Type B pancreatic cell (in vitro differentiated cells): Measurements from ENCODE around the gene EIF4E2. TPM values are rescaled to one million over a fixed set of nuclear protein-coding genes. Genes with fewer than 3 reads are reported as not detected.

Experiments used
- DNase-seq: peaks from one replicate; pipeline ENCODE4 v3.0.0; 2021; ENCODE audit warnings: mixed read lengths; ENCODE audit not compliant: unreplicated experiment; ENCODE audit errors: extremely low spot score
- H3K27ac Mint-ChIP-seq: 2 replicates; pipeline ENCODE4 v1.8.0; 2021; ENCODE audit warnings: mild to moderate bottlenecking, mixed read lengths
- H3K27me3 Mint-ChIP-seq: 2 replicates; pipeline ENCODE4 v1.8.0; 2021; ENCODE audit warnings: mixed read lengths
- H3K36me3 Mint-ChIP-seq: 2 replicates; pipeline ENCODE4 v1.8.0; 2021; ENCODE audit warnings: mixed read lengths
- H3K4me1 Mint-ChIP-seq: one replicate; pipeline ENCODE4 v1.8.0; 2021; ENCODE audit warnings: mixed read lengths; ENCODE audit not compliant: unreplicated experiment
- H3K4me3 Mint-ChIP-seq: 2 replicates; pipeline ENCODE4 v1.8.0; 2021; ENCODE audit warnings: mild to moderate bottlenecking, mixed read lengths
- H3K9me3 Mint-ChIP-seq: 2 replicates; pipeline ENCODE4 v1.8.0; 2021; ENCODE audit warnings: mixed read lengths
- total RNA-seq: library from RNA; stranded (reverse); gene quantifications from 2 replicates; pipeline ENCODE4 v1.2.1, GENCODE V29; 2021; ENCODE audit warnings: low replicate concordance
- TF ChIP-seq, protein P1 (sequence below): fragments of 200-600 bp; sonication (generic); conservative IDR thresholded peaks from 2 replicates; pipeline ENCODE4 v1.5.0; 2021; ENCODE audit warnings: antibody characterized with exemption, mild to moderate bottlenecking

Gene EIF4E2
- total RNA-seq, 1 donor from 2014 or later = 77.1 TPM

DNA sequence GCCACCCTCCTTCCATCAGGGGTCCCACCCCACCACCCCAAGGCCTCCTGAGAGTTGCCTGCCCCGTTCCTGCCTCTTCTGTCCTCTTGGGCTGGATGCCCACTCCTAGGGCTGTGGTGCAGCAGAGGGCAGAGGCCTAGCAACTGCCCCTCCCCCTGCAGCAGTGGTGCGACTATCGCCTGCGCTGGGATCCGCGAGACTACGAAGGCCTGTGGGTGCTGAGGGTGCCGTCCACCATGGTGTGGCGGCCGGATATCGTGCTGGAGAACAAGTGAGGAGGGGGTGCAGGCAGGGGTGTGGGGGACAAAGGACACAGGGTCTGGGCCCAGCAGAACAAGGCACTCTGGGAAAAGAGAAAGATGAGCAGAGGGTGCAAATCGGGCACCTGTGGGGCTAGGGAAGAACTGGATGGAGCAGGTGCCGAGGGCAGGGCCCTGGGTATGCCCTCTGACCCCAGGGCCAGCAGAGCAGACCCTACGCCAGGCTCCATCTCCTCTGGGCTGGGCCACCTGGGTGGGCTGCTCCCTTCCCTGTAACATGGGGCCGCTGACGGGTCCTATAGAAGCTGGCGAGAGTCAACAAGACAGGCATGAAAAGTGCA lies 9.9 kb upstream of the EIF4E2 start:
- TF ChIP-seq, protein P1, sequence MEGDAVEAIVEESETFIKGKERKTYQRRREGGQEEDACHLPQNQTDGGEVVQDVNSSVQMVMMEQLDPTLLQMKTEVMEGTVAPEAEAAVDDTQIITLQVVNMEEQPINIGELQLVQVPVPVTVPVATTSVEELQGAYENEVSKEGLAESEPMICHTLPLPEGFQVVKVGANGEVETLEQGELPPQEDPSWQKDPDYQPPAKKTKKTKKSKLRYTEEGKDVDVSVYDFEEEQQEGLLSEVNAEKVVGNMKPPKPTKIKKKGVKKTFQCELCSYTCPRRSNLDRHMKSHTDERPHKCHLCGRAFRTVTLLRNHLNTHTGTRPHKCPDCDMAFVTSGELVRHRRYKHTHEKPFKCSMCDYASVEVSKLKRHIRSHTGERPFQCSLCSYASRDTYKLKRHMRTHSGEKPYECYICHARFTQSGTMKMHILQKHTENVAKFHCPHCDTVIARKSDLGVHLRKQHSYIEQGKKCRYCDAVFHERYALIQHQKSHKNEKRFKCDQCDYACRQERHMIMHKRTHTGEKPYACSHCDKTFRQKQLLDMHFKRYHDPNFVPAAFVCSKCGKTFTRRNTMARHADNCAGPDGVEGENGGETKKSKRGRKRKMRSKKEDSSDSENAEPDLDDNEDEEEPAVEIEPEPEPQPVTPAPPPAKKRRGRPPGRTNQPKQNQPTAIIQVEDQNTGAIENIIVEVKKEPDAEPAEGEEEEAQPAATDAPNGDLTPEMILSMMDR = no peak
- no peak overlapping the region for H3K4me3 Mint-ChIP-seq
- H3K36me3 Mint-ChIP-seq = no peaks in the 10 kb centered on the region
- no peaks in the 10 kb centered on the region for H3K9me3 Mint-ChIP-seq
- peaks cover 4% of the 10 kb centered on the region for H3K27me3 Mint-ChIP-seq
- peaks cover 12% of the 10 kb centered on the region for H3K4me1 Mint-ChIP-seq
- peak; percentile 70 for DNase-seq
- no peak overlapping the region for H3K27ac Mint-ChIP-seq

DNA sequence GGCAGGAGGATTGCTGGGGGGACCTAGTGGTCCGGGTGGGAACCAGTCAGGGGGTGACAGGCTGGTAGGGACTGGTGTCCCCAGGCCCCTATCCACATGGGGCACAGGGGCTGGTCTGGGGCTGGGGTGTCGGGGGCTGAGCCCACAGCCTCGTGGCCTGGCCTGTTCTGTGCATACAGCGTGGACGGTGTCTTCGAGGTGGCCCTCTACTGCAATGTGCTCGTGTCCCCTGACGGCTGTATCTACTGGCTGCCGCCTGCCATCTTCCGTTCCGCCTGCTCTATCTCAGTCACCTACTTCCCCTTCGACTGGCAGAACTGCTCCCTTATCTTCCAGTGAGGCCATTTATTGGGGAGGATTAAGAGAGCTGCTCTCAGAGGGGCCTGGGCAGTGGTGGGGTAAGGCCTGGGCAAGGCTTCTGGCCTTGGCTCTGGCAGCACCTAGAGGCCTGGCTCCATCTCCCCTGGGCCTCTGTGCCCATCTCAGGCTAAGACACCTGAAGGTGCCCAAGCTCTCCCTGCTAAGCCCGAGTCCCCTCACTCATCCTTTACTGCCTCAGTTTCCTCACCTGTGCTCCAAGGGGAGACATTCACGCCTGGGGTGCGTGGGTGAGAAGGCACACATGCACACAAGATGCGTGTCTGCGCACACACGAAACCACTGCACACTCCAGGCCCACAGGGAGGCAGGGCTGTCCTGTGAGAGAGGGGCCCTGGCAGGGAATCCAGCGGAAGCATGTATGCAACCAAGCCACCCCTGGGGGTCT lies 9.1 kb upstream of the EIF4E2 start:
- no peak overlapping the region for H3K27ac Mint-ChIP-seq
- TF ChIP-seq, protein P1 = no peak
- peak; percentile 60 for DNase-seq
- peaks cover under 1% of the 10 kb centered on the region for H3K36me3 Mint-ChIP-seq
- H3K4me3 Mint-ChIP-seq = no peak overlapping the region
- H3K27me3 Mint-ChIP-seq = peaks cover 4% of the 10 kb centered on the region
- H3K4me1 Mint-ChIP-seq = peaks cover 12% of the 10 kb centered on the region
- no peaks in the 10 kb centered on the region for H3K9me3 Mint-ChIP-seq

DNA sequence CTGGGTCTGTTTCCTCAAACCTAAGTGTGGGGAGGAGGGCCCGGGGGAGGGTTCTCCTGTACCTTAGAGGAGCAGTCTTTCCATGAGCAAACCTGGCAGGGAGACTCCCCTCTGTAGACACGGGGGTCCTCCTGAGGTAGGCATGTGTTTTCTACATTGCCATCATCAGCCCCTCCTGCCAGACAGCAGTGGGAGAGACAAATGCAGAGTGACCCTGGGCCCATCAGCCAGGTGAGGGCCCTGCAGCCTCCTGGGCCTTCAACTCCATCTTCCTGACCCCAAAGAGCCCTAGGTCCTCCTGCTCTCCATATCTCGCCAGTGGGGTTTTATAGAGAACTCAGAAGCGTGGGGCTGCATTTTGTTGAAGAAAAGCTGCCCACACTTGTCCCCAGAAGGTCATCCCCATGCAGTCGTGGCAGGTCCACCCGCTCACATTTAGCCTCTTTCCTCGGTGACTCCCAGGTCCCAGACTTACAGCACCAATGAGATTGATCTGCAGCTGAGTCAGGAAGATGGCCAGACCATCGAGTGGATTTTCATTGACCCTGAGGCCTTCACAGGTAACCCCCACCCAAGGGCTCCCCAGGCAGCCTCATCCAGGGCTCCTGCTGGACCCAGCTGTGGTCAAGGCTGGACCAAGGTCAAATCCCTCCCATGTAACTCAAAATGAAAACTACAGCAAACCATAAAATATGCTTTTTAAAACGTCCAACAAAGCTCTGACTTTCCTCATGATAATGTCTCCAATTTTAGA lies 8.4 kb upstream of the EIF4E2 start:
- Mint-ChIP-seq H3K27ac (no peak overlapping the region), H3K4me1 (peaks cover 12% of the 10 kb centered on the region), H3K4me3 (no peak overlapping the region), H3K36me3 (peaks cover 5% of the 10 kb centered on the region), H3K9me3 (no peaks in the 10 kb centered on the region), H3K27me3 (peaks cover 4% of the 10 kb centered on the region)
- TF ChIP-seq, protein P1 = no peak
- peak; percentile 60 for DNase-seq

DNA sequence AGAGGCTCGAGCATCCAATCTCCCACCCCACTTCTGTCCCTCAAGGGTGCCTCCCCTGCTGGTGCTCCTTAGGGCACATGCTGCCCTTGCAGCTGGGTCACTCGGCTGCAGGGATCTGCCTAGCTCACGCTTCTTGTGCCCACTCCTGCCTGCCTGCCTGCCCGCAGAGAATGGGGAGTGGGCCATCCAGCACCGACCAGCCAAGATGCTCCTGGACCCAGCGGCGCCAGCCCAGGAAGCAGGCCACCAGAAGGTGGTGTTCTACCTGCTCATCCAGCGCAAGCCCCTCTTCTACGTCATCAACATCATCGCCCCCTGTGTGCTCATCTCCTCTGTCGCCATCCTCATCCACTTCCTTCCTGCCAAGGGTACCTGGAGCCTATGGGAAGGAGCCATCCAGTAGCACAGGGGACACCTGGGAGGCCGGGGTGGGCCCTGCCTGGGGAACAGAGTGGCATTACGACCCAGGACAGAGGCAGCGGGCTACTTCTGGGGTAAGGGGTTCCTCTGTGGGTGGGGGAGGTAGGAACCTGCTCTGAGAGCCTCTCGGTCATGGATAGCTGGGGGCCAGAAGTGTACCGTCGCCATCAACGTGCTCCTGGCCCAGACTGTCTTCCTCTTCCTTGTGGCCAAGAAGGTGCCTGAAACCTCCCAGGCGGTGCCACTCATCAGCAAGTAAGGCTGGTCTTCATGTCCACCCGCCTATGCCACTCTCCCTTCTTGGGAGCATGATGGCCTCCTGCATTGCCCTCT lies 7.6 kb upstream of the EIF4E2 start:
- H3K4me3 Mint-ChIP-seq = no peak overlapping the region
- TF ChIP-seq, protein P1 = no peak
- H3K27ac Mint-ChIP-seq = no peak overlapping the region
- DNase-seq = peak; percentile 60
- H3K27me3 Mint-ChIP-seq = peaks cover 4% of the 10 kb centered on the region
- no peaks in the 10 kb centered on the region for H3K9me3 Mint-ChIP-seq
- H3K36me3 Mint-ChIP-seq = peaks cover 12% of the 10 kb centered on the region
- H3K4me1 Mint-ChIP-seq = peaks cover 12% of the 10 kb centered on the region

DNA sequence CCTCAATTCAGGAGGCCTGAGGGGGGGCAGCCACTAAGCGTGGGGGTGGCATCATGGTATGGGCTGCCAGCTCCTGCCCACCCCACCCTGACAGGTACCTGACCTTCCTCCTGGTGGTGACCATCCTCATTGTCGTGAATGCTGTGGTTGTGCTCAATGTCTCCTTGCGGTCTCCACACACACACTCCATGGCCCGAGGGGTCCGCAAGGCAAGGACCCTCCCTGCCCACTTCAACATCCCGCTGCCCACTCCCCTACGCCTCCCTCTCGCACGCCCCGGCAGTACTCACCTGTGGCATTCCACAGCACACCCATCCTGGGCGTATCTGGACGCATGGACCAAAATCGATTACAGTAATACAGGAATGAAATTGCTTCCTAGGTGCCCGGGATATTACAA lies 7.0 kb upstream of the EIF4E2 start:
- no peak overlapping the region for H3K27ac Mint-ChIP-seq
- peaks cover 8% of the 10 kb centered on the region for H3K4me1 Mint-ChIP-seq

More for the DNA sequence above, 7.0 kb upstream of the EIF4E2 start:
- no peak for DNase-seq
- TF ChIP-seq, protein P1 = no peak
- H3K9me3 Mint-ChIP-seq = peaks cover 2% of the 10 kb centered on the region
- peaks cover under 1% of the 10 kb centered on the region for H3K27me3 Mint-ChIP-seq
- H3K4me3 Mint-ChIP-seq = no peak overlapping the region
- H3K36me3 Mint-ChIP-seq = peaks cover 18% of the 10 kb centered on the region
